Neural progenitor cell (in vitro differentiated cells): ENCODE measurements around the gene PRLH. TPM values are rescaled to one million over a fixed set of nuclear protein-coding genes. Genes with fewer than 3 reads are reported as not detected.

Source experiments
- DNase-seq: peaks from one replicate; pipeline ENCODE4 v3.0.0-alpha.2; 2016; ENCODE audit warnings: low spot score
- H2AFZ ChIP-seq: fragments of 200-600 bp; sonication (generic); replicated peaks from 2 replicates; pipeline ENCODE4 v1.6.1; 2016; ENCODE audit warnings: antibody characterized with exemption
- H3F3A ChIP-seq: fragments of 200-600 bp; sonication (generic); 2 replicates; pipeline ENCODE4 v1.6.1; 2016; ENCODE audit warnings: antibody characterized with exemption, low read depth
- H3K27ac ChIP-seq: fragments of 200-600 bp; sonication (generic); 2 replicates; pipeline ENCODE4 v1.5.1; 2016; ENCODE audit warnings: mild to moderate bottlenecking
- H3K27me3 ChIP-seq: fragments of 200-600 bp; sonication (generic); 2 replicates; pipeline ENCODE4 v1.6.1; 2016; ENCODE audit warnings: mild to moderate bottlenecking, moderate library complexity
- H3K36me3 ChIP-seq: fragments of 200-600 bp; sonication (generic); 2 replicates; pipeline ENCODE4 v1.5.1; 2016
- H3K4me1 ChIP-seq: fragments of 200-600 bp; sonication (generic); 2 replicates; pipeline ENCODE4 v1.6.1; 2016; ENCODE audit warnings: mixed run types
- H3K4me2 ChIP-seq: fragments of 200-600 bp; sonication (generic); 2 replicates; pipeline ENCODE4 v1.6.1; 2016
- H3K4me3 ChIP-seq: fragments of 200-600 bp; sonication (generic); 2 replicates; pipeline ENCODE4 v1.5.1; 2016
- H3K79me2 ChIP-seq: fragments of 200-600 bp; sonication (generic); 2 replicates; pipeline ENCODE4 v1.6.1; 2016; ENCODE audit warnings: low read depth
- H3K9ac ChIP-seq: fragments of 200-600 bp; sonication (generic); 2 replicates; pipeline ENCODE4 v1.6.1; 2016
- H3K9me3 ChIP-seq: fragments of 200-600 bp; sonication (generic); 2 replicates; pipeline ENCODE4 v1.5.1; 2016; ENCODE audit warnings: low read depth
- H4K20me1 ChIP-seq: fragments of 200-600 bp; sonication (generic); 2 replicates; pipeline ENCODE4 v1.6.1; 2016; ENCODE audit warnings: low read depth
- H3K27ac Mint-ChIP-seq: 3 replicates; pipeline ENCODE4 v1.8.0; 2021; ENCODE audit warnings: mixed read lengths
- H3K27me3 Mint-ChIP-seq: 2 replicates; pipeline ENCODE4 v1.8.0; 2022; ENCODE audit warnings: low read depth, mild to moderate bottlenecking, inconsistent platforms, moderate library complexity, mixed read lengths; ENCODE audit not compliant: insufficient read depth
- H3K36me3 Mint-ChIP-seq: 3 replicates; pipeline ENCODE4 v1.8.0; 2021; ENCODE audit warnings: mixed read lengths
- H3K4me1 Mint-ChIP-seq: 3 replicates; pipeline ENCODE4 v1.8.0; 2021; ENCODE audit warnings: mixed read lengths
- H3K4me3 Mint-ChIP-seq: 3 replicates; pipeline ENCODE4 v1.8.0; 2021; ENCODE audit warnings: mild to moderate bottlenecking, moderate library complexity, mixed read lengths
- H3K9me3 Mint-ChIP-seq: 3 replicates; pipeline ENCODE4 v1.8.0; 2020; ENCODE audit warnings: mixed read lengths
- EZH2 ChIP-seq: fragments of 200-600 bp; sonication (generic); IDR thresholded peaks from 2 replicates; pipeline ENCODE4 v1.6.1; 2017; ENCODE audit warnings: antibody characterized with exemption, mild to moderate bottlenecking, moderate library complexity
- EZH2phosphoT487 ChIP-seq: fragments of 200-600 bp; sonication (generic); IDR thresholded peaks from 2 replicates; pipeline ENCODE4 v1.6.1; 2017; ENCODE audit warnings: antibody characterized with exemption
- total RNA-seq: library from RNA; depleted of rRNA; stranded (reverse); fragments of >200 nt; gene quantifications from 2 replicates; pipeline ENCODE4 v1.2.3, GENCODE V29; 2015; ENCODE audit warnings: low replicate concordance
- TF ChIP-seq, protein P1 (sequence below): fragments of 200-600 bp; sonication (generic); IDR thresholded peaks from 2 replicates; pipeline ENCODE4 v1.5.1; 2017; ENCODE audit warnings: antibody characterized with exemption, mild to moderate bottlenecking

The PRLH gene
- total RNA-seq, 1 donor from 2014 or later: not detected

DNA sequence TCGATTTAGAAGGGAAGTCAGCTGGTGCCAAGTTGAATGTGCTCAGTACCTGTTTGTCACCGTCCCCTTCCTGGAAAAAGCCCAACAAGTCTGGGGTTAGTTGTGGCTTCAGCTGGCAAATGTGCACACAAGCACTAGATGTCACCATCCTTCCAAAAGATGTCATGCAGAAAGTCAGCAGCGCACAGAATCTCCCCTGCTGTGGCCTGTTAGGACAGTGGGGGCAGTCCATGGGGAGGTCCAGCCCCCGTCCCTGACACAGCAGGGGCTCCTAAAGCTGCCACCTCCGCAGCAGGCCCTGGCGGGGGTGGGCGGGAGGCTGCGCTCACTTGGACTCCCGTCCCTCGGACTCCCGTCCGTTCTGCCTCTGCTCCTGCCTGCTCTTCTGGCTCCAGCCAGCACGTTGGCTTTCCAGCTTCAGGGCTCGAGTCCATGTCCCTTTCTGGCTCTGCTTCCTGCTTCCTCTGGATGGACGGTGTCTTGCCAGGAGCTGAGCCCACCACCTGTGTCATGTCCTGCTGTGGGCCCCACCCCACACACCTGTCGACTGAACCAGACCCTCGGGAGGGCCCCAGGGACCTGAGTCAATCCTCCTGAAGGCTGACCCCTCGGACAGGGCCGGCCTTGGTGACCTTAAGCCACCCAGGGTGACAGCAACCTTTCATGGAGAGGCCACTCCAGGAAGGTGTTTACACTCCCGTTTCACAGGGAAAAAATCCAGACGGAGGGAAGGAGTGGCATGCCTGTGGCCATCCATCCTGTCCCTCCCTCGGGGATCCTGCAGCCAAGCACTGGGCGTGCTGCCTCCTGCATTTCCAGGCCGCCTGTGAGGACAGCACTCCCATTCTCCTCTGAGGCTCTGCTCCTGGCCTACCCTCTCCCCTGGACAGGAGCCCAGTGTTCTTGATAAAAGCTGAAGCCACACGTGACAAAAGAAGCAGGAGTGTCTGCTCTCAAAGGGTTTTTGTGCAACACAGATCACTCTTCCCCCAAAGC is 15.7 kb downstream of the PRLH start:
- no peak overlapping the region for H3K27ac Mint-ChIP-seq
- DNase-seq: peak; percentile 65
- H3K79me2 ChIP-seq: no peaks in the 10 kb centered on the region
- H3F3A ChIP-seq: peaks cover 4% of the 10 kb centered on the region
- H3K4me1 Mint-ChIP-seq: peaks cover 11% of the 10 kb centered on the region
- H3K9me3 ChIP-seq: no peaks in the 10 kb centered on the region
- no peaks in the 10 kb centered on the region for H3K36me3 ChIP-seq
- no peak overlapping the region for H3K27ac ChIP-seq
- peaks cover 5% of the 10 kb centered on the region for H3K27me3 Mint-ChIP-seq
- no peaks in the 10 kb centered on the region for H3K36me3 Mint-ChIP-seq
- H3K4me3 Mint-ChIP-seq: no peak overlapping the region
- no peaks in the 10 kb centered on the region for H3K9me3 Mint-ChIP-seq
- no peaks in the 10 kb centered on the region for H3K27me3 ChIP-seq
- H2AFZ ChIP-seq: no peak overlapping the region
- H3K4me3 ChIP-seq: peak overlapping the region; percentile 24
- H4K20me1 ChIP-seq: no peaks in the 10 kb centered on the region
- peak overlapping the region; percentile 57 for H3K4me2 ChIP-seq
- H3K4me1 ChIP-seq: peaks cover 15% of the 10 kb centered on the region
- H3K9ac ChIP-seq: no peak overlapping the region
- TF ChIP-seq, protein P1, sequence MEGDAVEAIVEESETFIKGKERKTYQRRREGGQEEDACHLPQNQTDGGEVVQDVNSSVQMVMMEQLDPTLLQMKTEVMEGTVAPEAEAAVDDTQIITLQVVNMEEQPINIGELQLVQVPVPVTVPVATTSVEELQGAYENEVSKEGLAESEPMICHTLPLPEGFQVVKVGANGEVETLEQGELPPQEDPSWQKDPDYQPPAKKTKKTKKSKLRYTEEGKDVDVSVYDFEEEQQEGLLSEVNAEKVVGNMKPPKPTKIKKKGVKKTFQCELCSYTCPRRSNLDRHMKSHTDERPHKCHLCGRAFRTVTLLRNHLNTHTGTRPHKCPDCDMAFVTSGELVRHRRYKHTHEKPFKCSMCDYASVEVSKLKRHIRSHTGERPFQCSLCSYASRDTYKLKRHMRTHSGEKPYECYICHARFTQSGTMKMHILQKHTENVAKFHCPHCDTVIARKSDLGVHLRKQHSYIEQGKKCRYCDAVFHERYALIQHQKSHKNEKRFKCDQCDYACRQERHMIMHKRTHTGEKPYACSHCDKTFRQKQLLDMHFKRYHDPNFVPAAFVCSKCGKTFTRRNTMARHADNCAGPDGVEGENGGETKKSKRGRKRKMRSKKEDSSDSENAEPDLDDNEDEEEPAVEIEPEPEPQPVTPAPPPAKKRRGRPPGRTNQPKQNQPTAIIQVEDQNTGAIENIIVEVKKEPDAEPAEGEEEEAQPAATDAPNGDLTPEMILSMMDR: peak; percentile 56
- TF ChIP-seq EZH2phosphoT487: no peak

- Histone ChIP-seq H3K36me3 (no peaks in the 10 kb centered on the region), H3K9me3 (no peaks in the 10 kb centered on the region)
- peaks cover 4% of the 10 kb centered on the region for H3K9me3 Mint-ChIP-seq
Observed at GRCh38 chr2:237583385-237584295, 17.3 kb downstream of the PRLH start.

DNA sequence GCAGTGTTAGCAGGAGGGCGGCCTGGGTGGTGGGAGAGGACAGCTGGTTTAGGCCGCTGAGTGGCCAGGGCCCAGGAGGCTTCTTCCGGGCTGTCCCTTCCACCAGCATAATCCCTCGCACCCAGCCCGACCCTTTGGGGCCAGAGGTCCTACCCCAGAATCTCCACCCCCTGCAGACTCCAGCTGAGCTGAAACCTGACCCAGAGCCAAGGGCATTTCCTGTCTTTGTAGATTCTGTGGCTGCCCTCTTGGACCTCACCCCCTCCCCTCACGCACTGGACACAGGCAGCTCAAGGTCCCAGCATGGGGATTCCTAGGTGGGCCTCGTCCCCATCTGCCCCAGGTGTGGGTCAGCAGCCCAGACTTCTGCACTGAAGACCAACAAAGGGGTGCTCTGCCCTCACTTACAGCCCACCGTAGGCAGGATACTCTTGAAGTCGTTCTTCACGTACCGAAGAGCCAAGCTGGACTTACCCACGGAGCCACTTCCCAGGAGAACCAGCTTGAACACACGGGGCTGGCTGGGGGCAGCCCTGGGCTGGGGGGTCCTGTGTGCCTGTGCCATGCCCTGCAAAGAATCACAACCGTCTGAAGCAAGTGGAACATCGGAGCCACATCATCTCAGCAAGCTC is 19.3 kb downstream of the PRLH start:
- Histone ChIP-seq H3K27me3 (peaks cover 12% of the 10 kb centered on the region), H3K36me3 (no peaks in the 10 kb centered on the region), H2AFZ (no peak overlapping the region), H3K9ac (no peak overlapping the region), H3F3A (peaks cover 4% of the 10 kb centered on the region), H3K27ac (no peak overlapping the region), H3K9me3 (no peaks in the 10 kb centered on the region), H3K79me2 (no peaks in the 10 kb centered on the region), H3K4me1 (peaks cover 16% of the 10 kb centered on the region), H3K4me3 (no peak overlapping the region), H4K20me1 (no peaks in the 10 kb centered on the region), H3K4me2 (no peak overlapping the region)
- Mint-ChIP-seq H3K27me3 (peaks cover 7% of the 10 kb centered on the region), H3K4me1 (peaks cover 15% of the 10 kb centered on the region), H3K27ac (no peak overlapping the region), H3K36me3 (no peaks in the 10 kb centered on the region), H3K9me3 (peaks cover 4% of the 10 kb centered on the region), H3K4me3 (no peak overlapping the region)
- TF ChIP-seq EZH2 (no peak), EZH2phosphoT487 (no peak)
- TF ChIP-seq, protein P1: no peak
- DNase-seq: no peak

More at GRCh38 chr2:237583385-237584295, 17.3 kb downstream of the PRLH start:
- Histone ChIP-seq H3F3A (peaks cover 4% of the 10 kb centered on the region), H3K4me1 (peaks cover 15% of the 10 kb centered on the region), H3K27me3 (no peaks in the 10 kb centered on the region), H3K9ac (no peak overlapping the region), H2AFZ (no peak overlapping the region), H3K4me3 (no peak overlapping the region), H3K79me2 (no peaks in the 10 kb centered on the region), H3K27ac (no peak overlapping the region), H4K20me1 (no peaks in the 10 kb centered on the region), H3K4me2 (no peak overlapping the region)
- TF ChIP-seq, protein P1: no peak
- no peak for TF ChIP-seq EZH2phosphoT487
- no peak for TF ChIP-seq EZH2
- no peak for DNase-seq
- Mint-ChIP-seq H3K36me3 (no peaks in the 10 kb centered on the region), H3K27ac (no peak overlapping the region), H3K4me1 (peaks cover 11% of the 10 kb centered on the region), H3K27me3 (peaks cover 10% of the 10 kb centered on the region), H3K4me3 (no peak overlapping the region)
